Karpas-422 (cell line): ENCODE data around the gene BTG2. TPM values are rescaled to one million over a fixed set of nuclear protein-coding genes. Genes with fewer than 3 reads are reported as not detected.
A peak's percentile ranks its signal among the peaks of the same experiment; 100 is the strongest.

Experiments used
- DNase-seq: peaks from one replicate; pipeline ENCODE4 v3.0.0-alpha.2; 2015
- H2AFZ ChIP-seq: fragments of 200-600 bp; sonication (generic); 2 replicates; pipeline ENCODE4 v1.6.1; 2014; ENCODE audit warnings: antibody characterized with exemption, low read length, mixed read lengths
- H3K27ac ChIP-seq: fragments of 200-600 bp; sonication (generic); 2 replicates; pipeline ENCODE4 v1.5.1; 2014; ENCODE audit warnings: mild to moderate bottlenecking, low read length, moderate library complexity
- H3K27me3 ChIP-seq: fragments of 200-600 bp; sonication (generic); 2 replicates; pipeline ENCODE4 v1.6.1; 2014; ENCODE audit warnings: low read length, mixed read lengths
- H3K36me3 ChIP-seq: fragments of 200-600 bp; sonication (generic); 2 replicates; pipeline ENCODE4 v1.6.1; 2014; ENCODE audit warnings: low read length, mixed read lengths; ENCODE audit not compliant: insufficient read depth
- H3K4me1 ChIP-seq: fragments of 200-600 bp; sonication (generic); 2 replicates; pipeline ENCODE4 v1.6.1; 2014; ENCODE audit warnings: mild to moderate bottlenecking, low read length, mixed read lengths
- H3K4me2 ChIP-seq: fragments of 200-600 bp; sonication (generic); 2 replicates; pipeline ENCODE4 v1.6.1; 2014; ENCODE audit warnings: low read length, low read depth, mild to moderate bottlenecking; ENCODE audit not compliant: poor library complexity, severe bottlenecking
- H3K4me3 ChIP-seq: fragments of 200-600 bp; sonication (generic); 2 replicates; pipeline ENCODE4 v1.5.1; 2014; ENCODE audit warnings: mild to moderate bottlenecking, antibody characterized with exemption, low read length, mixed read lengths
- H3K79me2 ChIP-seq: fragments of 200-600 bp; sonication (generic); 2 replicates; pipeline ENCODE4 v1.6.1; 2014; ENCODE audit warnings: mild to moderate bottlenecking, low read length, mixed read lengths
- H3K9ac ChIP-seq: fragments of 200-600 bp; sonication (generic); 2 replicates; pipeline ENCODE4 v1.6.0; 2014; ENCODE audit warnings: low read length
- H3K9me2 ChIP-seq: fragments of 200-600 bp; sonication (generic), shearing (Covaris generic); replicated peaks from 2 replicates; pipeline ENCODE4 v1.6.0; 2014; ENCODE audit warnings: mild to moderate bottlenecking, low read length, moderate library complexity; ENCODE audit not compliant: insufficient read depth
- H3K9me3 ChIP-seq: fragments of 300-700, 200-600 bp; sonication (generic); 2 replicates; pipeline ENCODE4 v1.6.1; 2014; ENCODE audit warnings: low read length, mixed read lengths
- H4K20me1 ChIP-seq: fragments of 200-600 bp; sonication (generic); 2 replicates; pipeline ENCODE4 v1.6.1; 2014; ENCODE audit warnings: mild to moderate bottlenecking, antibody characterized with exemption, low read length, low read depth; ENCODE audit not compliant: insufficient read depth
- total RNA-seq: library from RNA; depleted of rRNA; stranded (reverse); fragments of >200 nt; shearing (Covaris generic); gene quantifications from 2 replicates; pipeline ENCODE4 v1.2.3, GENCODE V29; 2014; ENCODE audit warnings: low replicate concordance

Gene BTG2
- total RNA-seq, 1 experiment from 2014 or later = 258 TPM

DNA sequence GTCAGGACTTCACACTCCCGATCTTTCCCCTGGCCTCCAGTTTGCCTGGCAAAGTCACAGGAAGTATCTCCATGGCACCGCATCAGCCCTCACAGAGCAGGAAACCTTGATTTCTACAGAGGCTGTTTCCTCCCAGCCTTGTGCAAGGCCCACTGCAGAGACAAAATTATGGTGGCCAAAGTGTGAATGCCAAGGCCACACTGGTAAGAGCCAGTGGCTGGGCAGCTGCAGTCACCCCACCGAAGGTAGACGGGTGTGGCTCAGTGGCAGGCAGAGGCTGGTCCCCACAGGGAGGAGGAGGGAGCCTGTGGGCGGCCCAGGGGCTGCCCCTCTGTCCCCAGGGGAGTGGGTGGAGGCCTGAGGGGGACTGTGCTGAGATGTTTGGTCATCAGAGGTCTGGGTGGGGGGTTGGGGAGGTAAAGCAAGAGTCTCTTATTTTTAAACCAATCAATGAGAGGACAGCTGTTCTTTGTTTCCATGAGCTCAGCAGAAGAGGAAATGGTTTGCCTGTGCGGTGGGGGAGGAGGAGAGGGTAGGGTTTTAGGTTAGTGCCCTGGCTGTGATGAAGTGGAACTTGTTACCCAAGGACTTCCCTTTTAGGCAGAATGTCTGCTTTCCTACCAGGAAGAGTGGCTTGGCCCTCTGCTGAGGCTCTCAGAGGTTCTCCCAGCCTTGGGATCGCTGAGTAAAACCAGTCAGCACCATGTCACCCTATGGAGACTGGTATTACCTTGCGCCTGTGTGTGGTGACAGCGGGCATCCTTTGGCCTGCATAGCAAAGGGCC lies 18.0 kb upstream of the BTG2 start:
- H3K27ac ChIP-seq = peak overlapping the region; percentile 100
- H3K4me3 ChIP-seq = peak overlapping the region; percentile 63
- H4K20me1 ChIP-seq = no peaks in the 10 kb centered on the region
- H3K9ac ChIP-seq = peak overlapping the region; percentile 89
- no peaks in the 10 kb centered on the region for H3K79me2 ChIP-seq
- peak overlapping the region; percentile 99 for H3K4me2 ChIP-seq
- H3K4me1 ChIP-seq = peaks cover 98% of the 10 kb centered on the region
- DNase-seq = peak; percentile 98
- no peaks in the 10 kb centered on the region for H3K36me3 ChIP-seq
- no peaks in the 10 kb centered on the region for H3K27me3 ChIP-seq
- H2AFZ ChIP-seq = no peak overlapping the region
- no peaks in the 10 kb centered on the region for H3K9me2 ChIP-seq
- no peaks in the 10 kb centered on the region for H3K9me3 ChIP-seq

DNA sequence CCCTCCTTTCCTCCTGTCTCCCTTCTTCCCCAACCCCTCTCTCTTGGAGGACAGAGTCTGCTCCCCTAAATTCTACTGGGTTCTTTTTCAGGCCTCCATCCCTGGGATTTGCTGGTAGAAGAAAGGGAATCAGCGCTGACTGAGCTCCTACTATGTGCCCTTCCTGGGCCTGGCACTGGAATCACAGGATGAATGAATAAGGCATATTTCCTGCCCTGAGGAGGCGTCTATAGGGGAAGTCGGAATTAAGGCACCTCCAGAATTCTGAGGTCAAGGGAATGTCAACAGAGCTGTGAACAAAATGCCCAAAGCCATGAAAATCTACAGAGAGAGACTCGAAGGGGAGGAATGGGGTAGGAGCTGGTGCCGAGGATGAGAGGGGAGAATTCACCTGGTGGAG lies 17.4 kb upstream of the BTG2 start:
- peak overlapping the region; percentile 99 for H3K4me2 ChIP-seq
- H3K4me3 ChIP-seq = peak overlapping the region; percentile 63
- H4K20me1 ChIP-seq = no peaks in the 10 kb centered on the region

DNA sequence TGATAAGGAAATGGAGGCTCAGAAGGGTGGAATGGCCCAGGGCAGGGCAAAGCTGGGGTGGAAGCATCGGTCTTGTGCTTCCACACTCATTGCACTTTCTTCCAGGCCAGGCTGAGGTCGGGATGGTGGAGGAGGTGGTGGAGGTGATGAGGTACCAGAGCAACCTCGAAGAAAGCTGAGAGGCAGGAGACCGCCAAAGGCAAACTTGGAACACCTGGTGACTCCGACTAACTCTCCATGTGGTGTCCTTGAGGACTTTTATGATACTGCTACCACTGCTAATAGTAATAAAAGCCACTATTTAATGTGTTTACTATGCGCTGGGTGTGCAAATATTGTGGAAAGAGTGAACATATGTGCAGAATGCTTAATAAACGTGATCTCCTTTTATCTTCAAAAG lies 16.9 kb upstream of the BTG2 start:
- H3K4me3 ChIP-seq = peak overlapping the region; percentile 63
- no peaks in the 10 kb centered on the region for H3K9me2 ChIP-seq
- H3K36me3 ChIP-seq = no peaks in the 10 kb centered on the region
- no peaks in the 10 kb centered on the region for H3K27me3 ChIP-seq
- peaks cover 88% of the 10 kb centered on the region for H3K4me1 ChIP-seq
- H3K9me3 ChIP-seq = no peaks in the 10 kb centered on the region
- no peak overlapping the region for H2AFZ ChIP-seq
- peak overlapping the region; percentile 100 for H3K27ac ChIP-seq
- no peaks in the 10 kb centered on the region for H4K20me1 ChIP-seq
- H3K79me2 ChIP-seq = no peaks in the 10 kb centered on the region
- no peak for DNase-seq
- H3K4me2 ChIP-seq = peak overlapping the region; percentile 99
- peak overlapping the region; percentile 89 for H3K9ac ChIP-seq

More for the DNA sequence above, 17.4 kb upstream of the BTG2 start:
- no peak overlapping the region for H2AFZ ChIP-seq
- no peaks in the 10 kb centered on the region for H3K36me3 ChIP-seq
- no peak for DNase-seq
- no peaks in the 10 kb centered on the region for H3K9me2 ChIP-seq
- no peaks in the 10 kb centered on the region for H3K9me3 ChIP-seq
- peak overlapping the region; percentile 89 for H3K9ac ChIP-seq
- H3K27ac ChIP-seq = peak overlapping the region; percentile 100
- no peaks in the 10 kb centered on the region for H3K27me3 ChIP-seq
- H3K4me1 ChIP-seq = peaks cover 92% of the 10 kb centered on the region
- no peaks in the 10 kb centered on the region for H3K79me2 ChIP-seq

DNA sequence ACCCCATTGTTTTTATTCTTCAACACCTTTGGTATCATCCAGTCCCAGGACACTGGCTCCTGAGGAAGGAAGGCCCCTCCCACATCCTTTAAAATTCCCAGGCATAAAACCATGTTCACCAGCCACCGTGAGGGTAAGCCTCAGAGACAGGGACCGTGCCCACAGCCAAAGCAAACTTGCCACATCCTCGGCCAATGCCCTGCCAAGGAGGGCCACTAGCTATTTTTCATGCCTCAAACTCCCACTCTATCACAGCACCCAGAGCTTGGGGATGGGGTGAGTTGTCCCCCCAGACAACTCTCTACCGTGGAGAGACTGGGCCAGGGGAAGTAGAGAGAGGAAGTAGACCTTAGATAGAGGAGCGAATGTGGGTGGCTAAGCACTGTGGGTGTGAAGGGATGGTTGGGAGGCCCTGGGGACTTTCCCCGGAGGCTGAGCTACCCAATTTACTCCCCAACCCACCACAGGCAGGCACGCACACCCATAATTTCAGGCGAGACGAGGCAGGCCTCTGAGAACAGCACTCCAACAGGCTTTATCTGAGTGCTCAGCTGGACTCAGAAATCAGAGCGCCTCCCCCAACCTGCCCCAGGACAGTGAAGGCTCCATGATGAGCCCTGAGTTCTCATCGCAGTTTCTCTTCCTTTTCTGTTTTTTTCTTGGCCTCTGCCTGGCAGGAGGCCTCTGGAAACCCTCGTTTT lies 15.9 kb upstream of the BTG2 start:
- Histone ChIP-seq H3K4me1 (peaks cover 88% of the 10 kb centered on the region), H3K27ac (peak overlapping the region; percentile 100), H3K9me2 (no peaks in the 10 kb centered on the region), H3K27me3 (no peaks in the 10 kb centered on the region), H3K9ac (peak overlapping the region; percentile 93), H3K4me3 (peak overlapping the region; percentile 65), H3K9me3 (no peaks in the 10 kb centered on the region), H3K36me3 (no peaks in the 10 kb centered on the region), H2AFZ (no peak overlapping the region), H3K79me2 (no peaks in the 10 kb centered on the region), H4K20me1 (no peaks in the 10 kb centered on the region), H3K4me2 (peak overlapping the region; percentile 99)
- peak; percentile 98 for DNase-seq

DNA sequence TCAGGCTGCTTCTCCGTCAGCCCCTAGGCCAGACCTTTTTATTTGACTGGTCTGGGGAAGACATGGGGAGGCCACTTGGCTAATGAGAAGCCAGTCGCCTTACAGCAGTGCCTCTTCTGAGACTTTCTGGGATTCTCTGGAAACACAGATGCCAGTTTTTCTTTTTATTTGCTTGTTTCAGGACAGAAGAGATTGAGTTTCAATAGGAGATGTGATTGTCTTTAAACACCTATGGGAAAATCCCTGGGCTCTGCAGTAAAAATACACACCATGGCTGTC lies 15.4 kb upstream of the BTG2 start:
- H3K36me3 ChIP-seq = no peaks in the 10 kb centered on the region
- peak overlapping the region; percentile 93 for H3K9ac ChIP-seq
- H3K27me3 ChIP-seq = no peaks in the 10 kb centered on the region
- no peak overlapping the region for H2AFZ ChIP-seq
- H3K27ac ChIP-seq = peak overlapping the region; percentile 100
- H4K20me1 ChIP-seq = no peaks in the 10 kb centered on the region
- peak overlapping the region; percentile 65 for H3K4me3 ChIP-seq
- H3K9me3 ChIP-seq = no peaks in the 10 kb centered on the region
- no peaks in the 10 kb centered on the region for H3K79me2 ChIP-seq
- no peaks in the 10 kb centered on the region for H3K9me2 ChIP-seq
- H3K4me2 ChIP-seq = peak overlapping the region; percentile 99
- no peak for DNase-seq
- H3K4me1 ChIP-seq = peaks cover 88% of the 10 kb centered on the region

DNA sequence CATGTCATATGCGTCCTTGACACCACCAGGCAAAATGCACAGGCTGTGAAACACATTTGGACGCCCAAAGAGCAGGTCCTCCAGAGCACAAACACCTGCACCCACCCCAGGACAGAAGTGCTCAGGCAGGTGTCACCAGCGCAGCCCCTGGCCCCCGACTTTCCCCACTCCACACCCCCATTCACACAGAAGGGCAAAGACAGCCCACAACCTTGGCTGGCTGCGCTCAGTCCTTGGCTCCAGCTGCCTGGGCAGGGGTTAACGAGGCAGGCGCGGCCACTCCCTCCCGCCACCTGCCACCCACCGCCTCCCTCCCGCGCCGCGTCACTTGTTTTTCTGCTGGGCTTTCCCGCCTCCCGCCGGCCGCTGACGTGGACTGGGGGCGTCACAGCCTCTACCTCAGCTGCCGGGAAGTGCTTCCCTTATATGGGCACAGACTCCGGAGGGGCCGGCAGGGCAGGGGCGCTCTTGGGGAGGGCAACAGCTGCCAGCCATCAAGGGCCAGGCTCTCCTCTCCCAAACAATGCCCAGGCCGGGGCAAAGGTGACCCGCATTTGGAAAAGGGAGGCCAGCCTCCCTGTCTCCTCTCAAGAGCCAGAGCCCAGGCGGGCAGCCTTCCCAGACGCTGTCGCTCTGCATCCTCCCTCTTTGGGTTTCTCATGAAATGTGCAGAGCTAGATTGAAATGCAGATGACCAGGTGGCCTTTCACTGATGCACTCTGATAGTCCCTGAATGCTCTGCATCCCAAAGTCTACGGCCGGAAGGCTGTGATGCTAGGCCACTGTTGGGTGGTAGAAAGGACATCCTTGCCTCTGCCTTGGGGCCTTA lies 14.8 kb upstream of the BTG2 start:
- no peaks in the 10 kb centered on the region for H3K27me3 ChIP-seq
- no peak overlapping the region for H2AFZ ChIP-seq
- no peaks in the 10 kb centered on the region for H3K79me2 ChIP-seq
- H3K4me2 ChIP-seq = peak overlapping the region; percentile 99
- H3K27ac ChIP-seq = peak overlapping the region; percentile 100
- H3K9ac ChIP-seq = peak overlapping the region; percentile 93
- H3K9me2 ChIP-seq = no peaks in the 10 kb centered on the region
- H3K36me3 ChIP-seq = no peaks in the 10 kb centered on the region
- H3K4me1 ChIP-seq = peaks cover 88% of the 10 kb centered on the region
- peak overlapping the region; percentile 65 for H3K4me3 ChIP-seq
- H3K9me3 ChIP-seq = no peaks in the 10 kb centered on the region
- peak; percentile 96 for DNase-seq
- H4K20me1 ChIP-seq = no peaks in the 10 kb centered on the region

DNA sequence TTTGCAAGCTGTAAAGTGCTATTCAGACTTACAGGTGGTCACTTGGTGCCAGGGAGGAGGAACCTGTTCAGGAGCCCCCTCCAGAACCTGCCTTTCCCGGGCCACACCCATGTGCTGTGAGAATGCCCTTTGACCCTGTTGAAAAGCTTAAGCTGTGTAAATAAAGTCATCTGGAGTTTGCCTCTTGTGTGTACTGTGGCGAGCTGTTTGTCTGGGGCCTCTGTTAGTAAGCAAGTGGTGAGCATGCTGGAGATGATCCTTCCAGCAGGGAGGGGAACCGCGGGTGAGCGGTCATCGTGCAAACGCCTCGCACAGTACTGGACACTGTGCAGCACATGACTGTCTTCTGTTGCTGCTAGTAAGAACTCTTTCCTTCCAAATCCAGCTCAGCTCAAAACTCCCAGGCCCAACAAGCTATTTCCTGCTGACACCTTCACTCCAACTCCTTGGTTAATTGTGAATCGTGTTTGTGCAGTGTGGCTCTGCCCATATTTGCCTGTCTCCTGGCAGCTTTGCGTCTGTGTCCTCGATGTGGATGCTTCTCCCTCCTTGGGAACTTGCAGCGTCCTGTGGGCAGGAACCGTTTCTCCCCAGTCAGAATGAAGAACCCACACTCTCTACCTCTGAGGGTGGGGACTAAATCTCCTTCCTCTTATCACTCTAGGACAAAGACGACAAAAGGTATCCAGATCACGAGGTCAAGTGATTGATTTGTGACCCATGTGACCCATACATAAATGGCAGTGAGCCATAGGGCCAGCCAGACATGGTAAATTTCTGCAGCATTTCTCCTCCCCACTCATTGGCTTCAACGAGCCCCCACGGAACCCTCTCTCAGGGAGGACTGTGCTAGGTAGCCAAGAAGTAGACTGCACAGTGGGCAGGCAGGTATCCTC lies 13.9 kb upstream of the BTG2 start:
- Histone ChIP-seq H3K9me2 (no peaks in the 10 kb centered on the region), H3K36me3 (no peaks in the 10 kb centered on the region), H3K27me3 (no peaks in the 10 kb centered on the region), H3K4me1 (peaks cover 88% of the 10 kb centered on the region), H3K4me3 (peak overlapping the region; percentile 65), H3K4me2 (peak overlapping the region; percentile 99), H3K9me3 (no peaks in the 10 kb centered on the region), H3K79me2 (no peaks in the 10 kb centered on the region), H3K27ac (peak overlapping the region; percentile 100), H3K9ac (peak overlapping the region; percentile 93), H4K20me1 (no peaks in the 10 kb centered on the region), H2AFZ (no peak overlapping the region)
- no peak for DNase-seq
